Measurements from ENCODE around the gene ARHGAP12.

Gene ARHGAP12

DNA sequence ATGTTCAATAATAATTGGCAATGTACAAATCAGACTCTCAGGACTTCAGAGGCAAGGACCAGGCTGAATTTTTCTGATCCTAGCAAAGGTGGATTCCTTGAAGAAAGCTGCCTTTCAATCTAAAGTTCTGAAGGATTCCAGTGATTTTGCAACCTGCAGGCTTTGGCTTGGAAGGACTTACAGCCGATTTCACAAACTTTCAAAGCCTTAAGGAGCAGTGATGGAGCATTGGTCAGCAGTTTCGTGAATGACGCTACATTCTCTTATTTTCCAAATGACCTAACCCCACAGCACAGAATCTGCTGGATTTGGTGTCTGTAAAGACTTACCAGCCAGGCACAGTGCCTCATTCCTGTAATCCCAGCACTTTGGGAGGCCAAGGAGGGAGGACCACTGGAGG is 167.5 kb downstream of the ARHGAP12 start:
- Histone ChIP-seq H3K9me2 (replicated peaks; ENCODE audit: control insufficient read depth, low read length) (no peaks in the 10 kb centered on the region), H3F3A (ENCODE audit: control insufficient read depth, insufficient read depth) (no peaks in the 10 kb centered on the region), H3K4me1 (ENCODE audit: control insufficient read depth, low read length) (peaks cover 11% of the 10 kb centered on the region), H3K27me3 (ENCODE audit: control insufficient read depth, low read length) (0 out of 2 replicates have a peak, but pooled peaks cover 7% of the 10 kb centered on the region), H3K4me2 (ENCODE audit: low read length) (peak overlapping the region; percentile 80; the same call in 1 of the 2 replicates), H3K27ac (ENCODE audit: low read depth, low read length) (no peak overlapping the region), H4K20me1 (ENCODE audit: control insufficient read depth, insufficient read depth, low read depth, low read length) (no peaks in the 10 kb centered on the region), H3K9me3 (ENCODE audit: control insufficient read depth, insufficient read depth, low read length) (no peaks in the 10 kb centered on the region), H3K79me2 (ENCODE audit: control insufficient read depth, low read length) (no peaks in the 10 kb centered on the region), H3K4me3 (ENCODE audit: low read length) (no peak overlapping the region), H3K36me3 (ENCODE audit: control insufficient read depth, low read length) (no peaks in the 10 kb centered on the region)
- no peak for TF ChIP-seq EZH2phosphoT487 (IDR thresholded peaks at IDR 0.05; ENCODE audit: borderline replicate concordance, low read length)
- TF ChIP-seq, protein P1, sequence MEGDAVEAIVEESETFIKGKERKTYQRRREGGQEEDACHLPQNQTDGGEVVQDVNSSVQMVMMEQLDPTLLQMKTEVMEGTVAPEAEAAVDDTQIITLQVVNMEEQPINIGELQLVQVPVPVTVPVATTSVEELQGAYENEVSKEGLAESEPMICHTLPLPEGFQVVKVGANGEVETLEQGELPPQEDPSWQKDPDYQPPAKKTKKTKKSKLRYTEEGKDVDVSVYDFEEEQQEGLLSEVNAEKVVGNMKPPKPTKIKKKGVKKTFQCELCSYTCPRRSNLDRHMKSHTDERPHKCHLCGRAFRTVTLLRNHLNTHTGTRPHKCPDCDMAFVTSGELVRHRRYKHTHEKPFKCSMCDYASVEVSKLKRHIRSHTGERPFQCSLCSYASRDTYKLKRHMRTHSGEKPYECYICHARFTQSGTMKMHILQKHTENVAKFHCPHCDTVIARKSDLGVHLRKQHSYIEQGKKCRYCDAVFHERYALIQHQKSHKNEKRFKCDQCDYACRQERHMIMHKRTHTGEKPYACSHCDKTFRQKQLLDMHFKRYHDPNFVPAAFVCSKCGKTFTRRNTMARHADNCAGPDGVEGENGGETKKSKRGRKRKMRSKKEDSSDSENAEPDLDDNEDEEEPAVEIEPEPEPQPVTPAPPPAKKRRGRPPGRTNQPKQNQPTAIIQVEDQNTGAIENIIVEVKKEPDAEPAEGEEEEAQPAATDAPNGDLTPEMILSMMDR (IDR thresholded peaks at IDR 0.05; ENCODE audit: low read depth, low read length, poor library complexity, severe bottlenecking), result no peak

DNA sequence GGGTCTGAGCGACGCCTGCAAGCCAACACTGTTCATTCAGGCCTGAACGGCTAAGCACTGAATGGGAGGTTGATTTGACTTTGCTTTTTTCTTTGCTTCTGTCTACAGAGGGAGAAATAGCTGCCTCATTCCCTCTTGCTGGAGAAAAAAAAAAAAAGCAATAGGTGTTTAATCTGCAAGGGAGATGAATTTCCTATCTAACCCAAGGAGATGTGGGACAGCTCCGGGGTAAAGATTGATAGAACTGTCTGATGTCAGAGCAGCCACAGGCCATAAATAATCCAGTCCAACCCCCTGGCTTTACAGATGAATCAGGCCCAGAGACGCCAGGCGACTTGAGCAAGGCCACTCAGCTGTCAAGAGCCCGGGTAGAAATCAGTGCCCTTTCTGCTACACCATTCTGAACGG is 168.0 kb downstream of the ARHGAP12 start:
- Histone ChIP-seq H3K4me2 (ENCODE audit: low read length) (peak overlapping the region; percentile 80), H3K27me3 (ENCODE audit: control insufficient read depth, low read length) (0 out of 2 replicates have a peak, but pooled peaks cover 7% of the 10 kb centered on the region), H4K20me1 (ENCODE audit: control insufficient read depth, insufficient read depth, low read depth, low read length) (no peaks in the 10 kb centered on the region), H3K79me2 (ENCODE audit: control insufficient read depth, low read length) (no peaks in the 10 kb centered on the region), H3K4me1 (ENCODE audit: control insufficient read depth, low read length) (peaks cover 11% of the 10 kb centered on the region), H3K9me3 (ENCODE audit: control insufficient read depth, insufficient read depth, low read length) (no peaks in the 10 kb centered on the region), H3K27ac (ENCODE audit: low read depth, low read length) (0 out of 2 replicates have a peak overlapping the region, but pooled peaks have one; percentile 8), H3K36me3 (ENCODE audit: control insufficient read depth, low read length) (no peaks in the 10 kb centered on the region), H3K4me3 (ENCODE audit: low read length) (peak overlapping the region; percentile 71), H3K9me2 (replicated peaks; ENCODE audit: control insufficient read depth, low read length) (no peaks in the 10 kb centered on the region), H3F3A (ENCODE audit: control insufficient read depth, insufficient read depth) (no peaks in the 10 kb centered on the region)
- TF ChIP-seq EZH2phosphoT487 (IDR thresholded peaks at IDR 0.05; ENCODE audit: borderline replicate concordance, low read length), result no peak
- TF ChIP-seq, protein P1 (IDR thresholded peaks at IDR 0.05; ENCODE audit: low read depth, low read length, poor library complexity, severe bottlenecking), result no peak

DNA sequence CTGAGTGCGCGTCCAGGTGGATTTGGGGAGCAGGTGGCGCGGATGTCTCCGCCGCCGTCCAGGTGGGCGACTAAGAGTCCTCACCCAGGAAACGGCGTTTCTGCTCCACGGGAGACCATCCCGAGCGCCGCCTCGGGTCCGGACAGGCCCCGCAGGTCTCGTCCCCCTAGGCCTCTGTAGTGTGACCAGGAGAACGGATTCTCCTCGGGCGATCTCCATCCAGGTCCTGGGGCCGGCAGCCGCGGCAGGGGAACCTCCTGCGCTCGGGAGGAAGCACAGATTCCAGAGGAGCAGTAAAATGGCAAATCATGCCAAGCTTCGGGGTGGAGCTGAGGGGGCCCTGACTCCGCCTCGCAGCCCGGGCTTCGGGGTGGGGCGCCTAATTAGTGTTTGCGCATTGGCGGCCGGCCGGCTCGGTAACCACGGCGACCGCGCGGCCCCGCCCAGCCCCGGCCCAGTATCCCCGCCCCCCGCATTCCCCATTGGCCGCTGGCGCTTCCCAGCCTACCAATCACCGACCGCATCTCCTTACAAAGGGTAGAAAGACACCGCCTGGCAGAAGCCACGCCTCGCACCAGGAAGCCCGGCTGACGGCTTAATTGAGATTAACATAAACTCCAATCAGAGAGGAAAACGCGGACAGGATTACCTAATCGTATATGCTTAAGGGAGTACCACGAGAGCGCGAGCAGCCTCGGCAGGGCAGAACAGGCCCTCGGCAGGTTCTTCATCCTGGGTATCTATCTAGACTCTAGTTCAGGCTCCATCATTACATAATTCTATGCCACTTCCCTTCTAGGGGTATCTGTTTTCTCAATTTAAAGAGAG is 168.6 kb downstream of the ARHGAP12 start:
- peak overlapping the region; percentile 80 for H3K4me2 ChIP-seq (ENCODE audit: low read length)
- peaks cover 11% of the 10 kb centered on the region for H3K4me1 ChIP-seq (ENCODE audit: control insufficient read depth, low read length)
- H3K27ac ChIP-seq (ENCODE audit: low read depth, low read length), result 0 out of 2 replicates have a peak overlapping the region, but pooled peaks have one; percentile 8
- TF ChIP-seq EZH2phosphoT487 (IDR thresholded peaks at IDR 0.05; ENCODE audit: borderline replicate concordance, low read length), result no peak
- TF ChIP-seq, protein P1 (IDR thresholded peaks at IDR 0.05; ENCODE audit: low read depth, low read length, poor library complexity, severe bottlenecking), result no peak
- H3K9me3 ChIP-seq (ENCODE audit: control insufficient read depth, insufficient read depth, low read length), result no peaks in the 10 kb centered on the region
- peak overlapping the region; percentile 88 for H3K4me3 ChIP-seq (ENCODE audit: low read length)
- H3K79me2 ChIP-seq (ENCODE audit: control insufficient read depth, low read length), result no peaks in the 10 kb centered on the region
- H4K20me1 ChIP-seq (ENCODE audit: control insufficient read depth, insufficient read depth, low read depth, low read length), result no peaks in the 10 kb centered on the region
- no peaks in the 10 kb centered on the region for H3F3A ChIP-seq (ENCODE audit: control insufficient read depth, insufficient read depth)
- no peaks in the 10 kb centered on the region for H3K36me3 ChIP-seq (ENCODE audit: control insufficient read depth, low read length)
- H3K9me2 ChIP-seq (replicated peaks; ENCODE audit: control insufficient read depth, low read length), result no peaks in the 10 kb centered on the region
- 0 out of 2 replicates have a peak, but pooled peaks cover 7% of the 10 kb centered on the region for H3K27me3 ChIP-seq (ENCODE audit: control insufficient read depth, low read length)
